Activated CD4-positive, CD25-positive, alpha-beta regulatory T cell (primary cell): ENCODE measurements around the gene CCSER2.
"Not testable (repeated sequence)": the region's sequence is repeated elsewhere in the genome, so short reads cannot be mapped to it uniquely, and the experiment has no call there.

Experiments used
- DNase-seq, 4 experiments: peaks; one replicate each; lab custom pipeline; 2025; lab: John Stamatoyannopoulos, UW

Gene CCSER2

GRCh38 chr10:84449351-84449750 is 121.0 kb downstream of the CCSER2 start:
- not testable (repeated sequence) for DNase-seq

DNA sequence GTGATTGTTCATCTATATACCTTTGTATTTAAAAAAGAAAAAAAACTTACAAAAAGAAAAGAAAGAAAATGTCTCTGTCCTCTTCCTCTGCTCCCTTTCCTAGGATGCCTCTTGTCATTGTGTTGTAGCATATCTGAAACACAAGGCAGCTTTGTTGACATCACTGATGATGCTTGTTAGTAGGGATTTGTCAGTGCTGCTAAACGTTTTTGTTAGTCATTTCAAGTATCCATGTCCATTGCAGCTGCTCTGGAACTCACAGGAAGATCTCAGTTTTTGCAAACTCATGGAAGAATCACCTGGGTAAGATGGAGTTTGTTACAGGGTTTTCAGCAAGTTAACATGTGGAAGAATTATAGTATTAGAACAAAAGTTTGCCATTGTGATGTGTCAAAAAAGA is 123.6 kb downstream of the CCSER2 start:
- no peak for DNase-seq

GRCh38 chr10:84453303-84453702 is 124.9 kb downstream of the CCSER2 start:
- no peak for DNase-seq

- no peak for DNase-seq
Observed at GRCh38 chr10:84456126-84456525, 127.7 kb downstream of the CCSER2 start.

GRCh38 chr10:84460520-84460919 is 132.1 kb downstream of the CCSER2 start:
- DNase-seq = no peak

GRCh38 chr10:84469470-84469869 is 141.1 kb downstream of the CCSER2 start:
- no peak for DNase-seq

DNA sequence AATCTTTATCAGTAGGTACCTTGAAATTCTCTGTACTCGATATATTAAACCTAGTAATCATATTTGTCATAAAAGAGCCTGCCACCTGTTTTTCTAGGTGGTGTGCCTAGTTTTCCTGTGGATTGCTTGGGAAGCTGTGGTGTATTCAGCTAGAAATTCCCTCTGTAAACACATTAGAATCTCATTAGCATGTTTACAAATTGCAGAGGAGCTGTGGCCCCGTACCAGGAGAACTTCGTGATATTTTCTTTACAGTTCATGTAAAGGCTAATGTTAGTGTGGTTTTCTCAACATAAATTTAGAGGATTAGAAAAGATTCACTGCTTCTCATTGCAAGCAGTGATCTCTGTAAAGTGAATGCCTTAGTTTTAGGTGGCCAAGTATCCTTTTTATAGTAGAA is 144.7 kb downstream of the CCSER2 start:
- DNase-seq = no peak

DNA sequence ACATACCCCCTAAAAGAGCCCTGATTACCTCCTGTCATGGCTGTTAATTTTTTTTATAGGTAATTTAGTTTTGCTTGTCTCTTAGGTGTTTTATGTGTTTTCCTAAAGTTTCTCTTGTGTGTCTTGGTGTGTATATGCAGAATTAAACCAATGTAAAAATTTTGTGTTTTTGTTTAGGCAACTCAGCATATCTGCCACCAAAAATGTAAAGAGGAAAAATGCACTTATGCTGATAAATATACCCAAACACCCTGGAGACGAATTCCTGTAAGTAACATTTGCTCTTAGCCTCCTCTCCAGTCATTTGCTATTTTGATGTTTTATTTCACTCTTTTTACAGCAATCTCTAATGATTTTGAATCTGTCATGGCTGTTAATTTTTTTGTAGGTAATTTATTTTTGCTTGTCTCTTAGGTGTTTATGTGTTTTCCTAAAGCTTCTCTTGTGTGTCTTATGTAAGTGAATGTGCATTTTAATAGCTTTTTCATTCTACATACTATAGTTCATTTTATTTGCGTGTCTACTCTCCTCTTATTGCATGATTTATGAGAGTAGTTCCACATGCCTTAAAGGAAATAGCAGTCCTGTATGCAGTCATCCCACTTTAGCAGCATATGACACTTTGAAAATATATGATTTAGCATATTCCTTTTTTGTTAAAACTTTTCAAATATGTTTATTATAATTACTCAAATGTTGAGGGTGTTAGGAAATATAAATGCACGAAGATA is 149.2 kb downstream of the CCSER2 start:
- DNase-seq = no peak

GRCh38 chr10:84478151-84478550 is 149.8 kb downstream of the CCSER2 start:
- no peak for DNase-seq

DNA sequence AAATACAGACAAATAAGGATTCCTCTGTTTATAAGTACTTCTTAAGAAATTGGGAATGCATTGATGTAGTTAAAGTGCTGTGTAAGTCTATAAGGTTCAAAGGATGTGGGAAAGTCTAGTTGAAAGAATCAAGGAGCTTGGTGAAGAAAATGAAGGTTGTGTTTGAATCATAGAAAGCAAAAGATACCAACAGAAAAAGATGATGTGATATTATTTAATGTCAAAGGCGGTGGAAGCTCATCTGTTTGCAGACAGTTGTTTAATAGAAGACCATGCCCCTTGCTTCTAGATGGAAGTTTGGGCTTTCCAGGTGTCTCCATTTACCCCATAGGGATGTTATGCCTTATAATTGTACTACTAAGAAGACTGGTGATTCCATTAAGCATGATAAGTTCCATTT is 150.3 kb downstream of the CCSER2 start:
- no peak for DNase-seq

- DNase-seq = no peak
Observed at GRCh38 chr10:84484541-84484940, 156.2 kb downstream of the CCSER2 start.

DNA sequence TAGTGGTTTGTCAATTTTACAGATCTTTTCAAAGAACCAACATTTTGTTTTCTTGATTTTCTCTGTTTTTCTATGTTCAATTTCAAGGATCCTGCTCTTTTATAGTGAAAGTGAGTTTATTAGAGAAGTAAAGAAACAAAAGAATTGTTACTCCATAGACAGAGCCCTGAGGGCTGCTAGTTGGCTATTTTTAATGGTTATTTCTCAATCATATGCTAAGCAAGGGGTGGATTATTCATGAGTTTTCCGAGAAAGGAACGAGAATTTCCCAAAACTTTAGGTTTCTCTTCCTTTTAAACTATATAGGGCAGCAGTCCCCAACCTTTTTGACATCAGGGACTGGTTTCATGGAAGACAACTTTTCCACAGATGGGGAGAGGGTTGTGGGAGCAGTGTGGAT is 165.0 kb downstream of the CCSER2 start:
- DNase-seq = no peak

GRCh38 chr10:84493951-84494848 is 165.8 kb downstream of the CCSER2 start:
- DNase-seq = no peak

GRCh38 chr10:84494849-84495180 is 166.4 kb downstream of the CCSER2 start:
- no peak for DNase-seq

- DNase-seq = no peak
Observed at GRCh38 chr10:84497978-84498377, 169.6 kb downstream of the CCSER2 start.

GRCh38 chr10:84499039-84499438 is 170.7 kb downstream of the CCSER2 start:
- DNase-seq = not testable (repeated sequence)

- DNase-seq = no peak
Observed at GRCh38 chr10:84499846-84500245, 171.5 kb downstream of the CCSER2 start.

DNA sequence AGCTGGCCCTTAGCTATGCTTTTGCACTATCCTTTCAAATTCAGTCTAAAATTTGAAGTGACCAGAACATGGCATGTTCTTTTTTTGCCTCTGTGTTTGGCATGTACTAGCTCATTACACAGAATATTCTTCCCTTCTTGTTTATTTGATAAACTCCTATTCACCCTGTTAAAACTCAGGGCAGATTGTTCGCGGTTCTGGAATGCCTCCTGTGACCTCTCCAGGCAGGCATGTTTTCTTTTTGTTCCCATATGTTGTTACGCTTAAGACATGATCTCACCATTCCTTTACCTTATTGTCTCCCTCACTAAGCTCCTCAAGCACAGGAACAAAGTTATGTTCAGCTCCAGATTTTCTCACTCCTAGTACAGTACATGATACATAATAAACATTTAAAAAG is 181.7 kb downstream of the CCSER2 start:
- no peak for DNase-seq

DNA sequence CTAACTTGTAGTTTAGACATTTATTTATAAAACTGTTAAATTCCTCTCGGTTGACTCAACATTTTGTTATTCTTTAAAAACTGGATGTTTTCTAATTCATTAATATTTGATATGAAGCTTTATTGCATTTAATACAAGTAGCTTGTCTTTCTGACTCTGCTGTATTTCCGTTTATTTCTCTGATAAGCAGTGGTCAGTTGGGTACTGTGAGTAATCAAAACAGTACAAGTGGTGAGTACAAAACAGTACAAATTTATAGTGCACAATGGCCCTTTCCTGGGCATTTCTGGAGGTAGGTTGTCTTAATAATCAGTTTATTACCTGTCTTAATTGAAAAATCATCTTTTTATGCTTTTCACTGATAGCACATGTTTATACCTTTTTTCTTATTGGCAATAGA is 182.7 kb downstream of the CCSER2 start:
- no peak for DNase-seq

DNA sequence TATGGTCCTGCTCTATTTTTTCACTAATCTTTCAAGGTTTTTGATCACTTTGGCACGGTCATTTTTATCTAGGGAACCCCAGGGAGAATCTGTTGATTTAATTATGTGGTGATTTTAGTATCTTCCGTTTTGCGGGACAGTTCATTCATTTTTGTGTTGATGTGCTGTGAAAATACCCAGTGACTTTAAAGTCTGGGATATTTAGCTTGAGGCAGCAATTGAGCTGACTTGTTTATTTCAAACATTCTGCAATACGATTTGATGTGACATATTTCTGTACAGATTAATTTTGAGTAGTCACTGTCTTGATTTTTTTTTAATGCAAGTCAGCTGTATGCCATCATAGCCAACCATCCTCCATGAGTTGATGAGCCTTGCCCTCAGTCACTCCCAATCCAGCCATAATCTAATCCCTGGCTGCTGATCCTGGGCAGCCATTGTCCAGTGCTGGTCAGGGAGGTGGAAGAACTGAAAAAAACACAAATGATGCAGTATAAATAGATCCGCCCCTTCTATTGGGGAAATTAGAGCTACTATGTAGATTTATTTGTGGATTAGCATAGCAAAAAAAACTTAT is 183.4 kb downstream of the CCSER2 start:
- no peak for DNase-seq

DNA sequence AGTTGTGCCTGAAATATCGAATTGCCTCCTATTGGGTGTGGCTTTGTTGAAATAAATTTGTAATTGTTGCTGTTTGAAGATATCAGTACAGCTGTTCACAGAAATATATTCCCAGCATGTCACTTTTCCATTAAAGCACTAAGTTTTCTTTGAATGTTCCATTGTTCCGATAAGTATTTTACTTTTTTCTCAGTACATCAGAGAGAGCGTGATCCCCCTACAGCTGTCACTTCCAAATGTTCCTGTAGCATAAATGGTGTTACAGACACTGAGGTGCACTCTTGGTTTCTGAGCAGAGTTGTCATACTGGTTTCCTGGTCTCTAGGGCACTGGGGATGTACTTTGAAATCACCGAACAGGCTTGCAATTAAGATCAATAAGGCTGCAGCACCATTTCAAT is 189.2 kb downstream of the CCSER2 start:
- no peak for DNase-seq

GRCh38 chr10:84519235-84519634 is 190.8 kb downstream of the CCSER2 start:
- no peak for DNase-seq

DNA sequence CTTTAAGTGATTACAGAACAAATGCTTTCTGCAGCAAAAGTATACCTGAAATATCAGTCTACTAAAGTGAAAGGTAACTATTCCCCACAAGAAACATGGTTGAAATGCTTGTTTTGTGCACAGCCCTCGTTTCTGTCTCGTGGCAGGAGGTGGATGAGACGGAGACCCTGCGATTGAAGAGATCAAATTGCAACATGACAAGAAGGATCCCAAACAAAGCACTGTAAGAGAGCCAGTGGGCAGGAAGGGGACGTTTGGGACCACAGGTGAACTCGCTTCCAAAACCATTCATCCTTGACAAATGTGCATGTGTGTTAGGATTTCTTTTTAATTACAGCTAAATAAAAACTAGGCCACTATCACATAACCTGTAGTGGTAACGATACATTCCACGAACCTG is 192.6 kb downstream of the CCSER2 start:
- DNase-seq = no peak
